H9 (cell line): ENCODE results near the gene AP3S1. TPM values are rescaled to one million over a fixed set of nuclear protein-coding genes. Genes with fewer than 3 reads are reported as not detected.

Source experiments
- DNase-seq: peaks from one replicate; pipeline ENCODE4 v3.0.0-alpha.2; 2017
- H2AFZ ChIP-seq: one replicate; pipeline ENCODE4 v1.6.1; 2013; ENCODE audit warnings: mild to moderate bottlenecking, low read length, control low read depth, moderate library complexity
- H2AK5ac ChIP-seq: 2 replicates; pipeline ENCODE4 v1.6.1; 2013; ENCODE audit warnings: low read length, control low read depth, mixed read lengths; ENCODE audit not compliant: insufficient read length
- H2BK120ac ChIP-seq: one replicate; pipeline ENCODE4 v1.6.1; 2013; ENCODE audit warnings: low read depth, mild to moderate bottlenecking, low read length, control low read depth, inconsistent platforms; ENCODE audit not compliant: poor library complexity, severe bottlenecking
- H2BK12ac ChIP-seq: 2 replicates; pipeline ENCODE4 v1.6.1; 2013; ENCODE audit warnings: low read length, control low read depth, mixed read lengths, low read depth; ENCODE audit not compliant: insufficient read length
- H2BK15ac ChIP-seq: 2 replicates; pipeline ENCODE4 v1.6.1; 2013; ENCODE audit warnings: low read depth, low read length, control low read depth
- H2BK20ac ChIP-seq: one replicate; pipeline ENCODE4 v1.6.1; 2013; ENCODE audit warnings: low read depth, mild to moderate bottlenecking, low read length, control low read depth, inconsistent platforms; ENCODE audit not compliant: poor library complexity, severe bottlenecking
- H2BK5ac ChIP-seq: 2 replicates; pipeline ENCODE4 v1.6.1; 2013; ENCODE audit warnings: low read length, control low read depth, mixed read lengths; ENCODE audit not compliant: insufficient read length
- H3K14ac ChIP-seq: 2 replicates; pipeline ENCODE4 v1.6.1; 2013; ENCODE audit warnings: low read length, control low read depth; ENCODE audit not compliant: insufficient read depth
- H3K18ac ChIP-seq: 2 replicates; pipeline ENCODE4 v1.6.1; 2013; ENCODE audit warnings: low read depth, mild to moderate bottlenecking, mixed read lengths, low read length, control low read depth; ENCODE audit not compliant: insufficient read length
- H3K23ac ChIP-seq: 2 replicates; pipeline ENCODE4 v1.6.1; 2013; ENCODE audit warnings: low read length, control low read depth, mixed read lengths, low read depth; ENCODE audit not compliant: insufficient read length
- H3K23me2 ChIP-seq: 2 replicates; pipeline ENCODE4 v1.6.1; 2013; ENCODE audit warnings: low read depth, mild to moderate bottlenecking, mixed read lengths, low read length, control low read depth; ENCODE audit not compliant: insufficient read length, poor library complexity, severe bottlenecking
- H3K27ac ChIP-seq: 2 replicates; pipeline ENCODE4 v1.5.1; 2013; ENCODE audit warnings: low read length, control low read depth, mixed read lengths, low read depth; ENCODE audit not compliant: insufficient read length
- H3K27me3 ChIP-seq: 2 replicates; pipeline ENCODE4 v1.6.1; 2013; ENCODE audit warnings: low read length, control low read depth, inconsistent platforms; ENCODE audit not compliant: insufficient read depth
- H3K4ac ChIP-seq: 2 replicates; pipeline ENCODE4 v1.6.1; 2013; ENCODE audit warnings: low read depth, mild to moderate bottlenecking, control low read depth, inconsistent platforms, low read length, moderate library complexity
- H3K4me1 ChIP-seq: 2 replicates; pipeline ENCODE4 v1.6.1; 2013; ENCODE audit warnings: low read length, control low read depth, inconsistent platforms; ENCODE audit not compliant: insufficient read depth
- H3K4me2 ChIP-seq: 2 replicates; pipeline ENCODE4 v1.6.1; 2013; ENCODE audit warnings: low read length, control low read depth, mixed read lengths; ENCODE audit not compliant: insufficient read length, insufficient read depth
- H3K56ac ChIP-seq: 2 replicates; pipeline ENCODE4 v1.6.1; 2013; ENCODE audit warnings: low read depth, mild to moderate bottlenecking, mixed read lengths, low read length, control low read depth; ENCODE audit not compliant: insufficient read length
- H3K79me1 ChIP-seq: 2 replicates; pipeline ENCODE4 v1.6.1; 2013; ENCODE audit warnings: low read depth, mild to moderate bottlenecking, moderate library complexity, low read length, control low read depth, inconsistent platforms; ENCODE audit not compliant: insufficient read depth, poor library complexity, severe bottlenecking
- H3K79me2 ChIP-seq: 2 replicates; pipeline ENCODE4 v1.6.1; 2013; ENCODE audit warnings: low read length, control low read depth, inconsistent platforms; ENCODE audit not compliant: insufficient read depth
- H3K9ac ChIP-seq: 2 replicates; pipeline ENCODE4 v1.6.1; 2013; ENCODE audit warnings: low read length, control low read depth, mixed read lengths; ENCODE audit not compliant: insufficient read length; ENCODE audit errors: extremely low read depth
- H3K9me3 ChIP-seq: one replicate; pipeline ENCODE4 v1.6.1; 2013; ENCODE audit warnings: low read depth, low read length, inconsistent platforms; ENCODE audit not compliant: control insufficient read depth
- H3T11ph ChIP-seq: one replicate; pipeline ENCODE4 v1.6.1; 2013; ENCODE audit warnings: mild to moderate bottlenecking, low read length, control low read depth, inconsistent platforms
- H4K20me1 ChIP-seq: one replicate; pipeline ENCODE4 v1.6.1; 2013; ENCODE audit not compliant: control insufficient read depth, insufficient read length, insufficient read depth
- H4K5ac ChIP-seq: 2 replicates; pipeline ENCODE4 v1.6.1; 2013; ENCODE audit warnings: low read depth, mild to moderate bottlenecking, mixed read lengths, low read length, control low read depth; ENCODE audit not compliant: insufficient read length
- H4K8ac ChIP-seq: replicated peaks from 2 replicates; pipeline ENCODE4 v1.6.1; 2013; ENCODE audit warnings: low read length, control low read depth, mixed read lengths, low read depth; ENCODE audit not compliant: insufficient read length
- H4K91ac ChIP-seq: 2 replicates; pipeline ENCODE4 v1.6.1; 2013; ENCODE audit warnings: low read depth, mild to moderate bottlenecking, moderate library complexity, mixed read lengths, low read length, control low read depth; ENCODE audit not compliant: insufficient read length
- H3K27ac Mint-ChIP-seq, 3 experiments: 2 replicates in 2 of 3; 3 replicates in 1 of 3; pipeline ENCODE4 v1.8.0; 2020 to 2021; ENCODE audit warnings: mixed read lengths in 3 of 3, mild to moderate bottlenecking in 1 of 3, moderate library complexity in 1 of 3
- H3K27me3 Mint-ChIP-seq: 2 replicates; pipeline ENCODE4 v1.8.0; 2021; ENCODE audit warnings: low read depth, mild to moderate bottlenecking, moderate library complexity, mixed read lengths
- H3K36me3 Mint-ChIP-seq, 3 experiments: 2 replicates in 2 of 3; 3 replicates in 1 of 3; pipeline ENCODE4 v1.8.0; 2020 to 2021; ENCODE audit warnings: low read depth in 3 of 3, mixed read lengths in 3 of 3; ENCODE audit not compliant: insufficient read depth in 1 of 3
- H3K4me1 Mint-ChIP-seq, 2 experiments: 2 replicates each; pipeline ENCODE4 v1.8.0; 2020; ENCODE audit warnings: mixed read lengths in 2 of 2
- H3K4me3 Mint-ChIP-seq, 2 experiments: 2 replicates in 1 of 2; 3 replicates in 1 of 2; pipeline ENCODE4 v1.8.0; 2020 to 2021; ENCODE audit warnings: mild to moderate bottlenecking in 2 of 2, mixed read lengths in 2 of 2, moderate library complexity in 1 of 2
- H3K9me3 Mint-ChIP-seq, 2 experiments: 2 replicates in 1 of 2; 3 replicates in 1 of 2; pipeline ENCODE4 v1.8.0; 2020; ENCODE audit warnings: mild to moderate bottlenecking in 2 of 2, mixed read lengths in 2 of 2, moderate library complexity in 1 of 2
- WGBS: extraction: QIAGEN DNeasy Blood & Tissue Kit; methylation state at CpG from one replicate; pipeline ENCODE4 v1.1.7; 2013; ENCODE audit warnings: missing lambda C conversion rate, low lambda C conversion rate, mixed read lengths; ENCODE audit not compliant: insufficient read length; ENCODE audit errors: extremely low coverage; 5-methylcytosine and 5-hydroxymethylcytosine counted together
- total RNA-seq: library from RNA; stranded (reverse); gene quantifications from 2 replicates; pipeline ENCODE4 v1.2.1, GENCODE V29; 2021
- TF ChIP-seq, protein P1 (sequence below): fragments of 200-600 bp; sonication (generic); conservative IDR thresholded peaks from 3 replicates; pipeline ENCODE4 v1.8.0; 2021; ENCODE audit warnings: antibody characterized with exemption, mild to moderate bottlenecking

Gene AP3S1
- total RNA-seq, 1 experiment from 2014 or later = 78.4 TPM

DNA sequence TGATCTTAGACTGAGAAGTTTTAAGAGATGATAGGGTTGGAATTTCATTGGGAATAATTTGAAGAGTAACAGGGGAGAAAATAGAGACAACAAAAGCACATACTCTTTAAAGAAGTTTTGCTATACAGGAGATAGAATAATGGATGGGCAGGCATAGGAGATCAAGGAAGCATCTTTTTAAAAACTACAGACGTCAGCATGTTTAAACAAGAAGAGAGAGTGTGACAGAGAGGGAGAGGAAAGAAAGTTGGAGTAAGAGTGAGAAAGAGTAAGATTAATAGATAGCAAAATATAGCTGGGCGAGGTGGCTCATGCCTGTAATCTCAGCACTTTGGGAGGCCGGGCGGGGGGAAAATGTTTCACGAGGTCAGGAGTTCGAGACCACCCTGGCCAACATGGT lies 115.2 kb downstream of the AP3S1 start:
- Mint-ChIP-seq H3K27me3 (peaks cover 4% of the 10 kb centered on the region; the same call in 1 of the 2 replicates), H3K4me3 (no peak overlapping the region), H3K27ac (no peak overlapping the region), H3K9me3 (no peaks in the 10 kb centered on the region), H3K4me1 (peaks cover 20 to 26% of the 10 kb centered on the region in 2 experiments), H3K36me3 (no peaks in the 10 kb centered on the region)
- no peak overlapping the region for H2BK12ac ChIP-seq
- DNase-seq = no peak
- H4K20me1 ChIP-seq = no peaks in the 10 kb centered on the region
- H3K56ac ChIP-seq = no peak overlapping the region
- no peak overlapping the region for H2AK5ac ChIP-seq
- H3K79me2 ChIP-seq = no peaks in the 10 kb centered on the region
- no peak overlapping the region for H3K9ac ChIP-seq
- no peak overlapping the region for H4K5ac ChIP-seq
- no peak overlapping the region for H3K18ac ChIP-seq
- no peaks in the 10 kb centered on the region for H3K4me1 ChIP-seq
- H3K23me2 ChIP-seq = peaks cover 5% of the 10 kb centered on the region
- no peak overlapping the region for H3K4ac ChIP-seq
- no peaks in the 10 kb centered on the region for H3K9me3 ChIP-seq
- H4K91ac ChIP-seq = no peak overlapping the region
- H3K27me3 ChIP-seq = peaks cover 14% of the 10 kb centered on the region; the same call in 1 of the 2 replicates
- no peak overlapping the region for H2BK15ac ChIP-seq
- no peak overlapping the region for H3K27ac ChIP-seq
- WGBS = no CpG with 5 or more reads among the region's 6 CpGs
- TF ChIP-seq, protein P1, sequence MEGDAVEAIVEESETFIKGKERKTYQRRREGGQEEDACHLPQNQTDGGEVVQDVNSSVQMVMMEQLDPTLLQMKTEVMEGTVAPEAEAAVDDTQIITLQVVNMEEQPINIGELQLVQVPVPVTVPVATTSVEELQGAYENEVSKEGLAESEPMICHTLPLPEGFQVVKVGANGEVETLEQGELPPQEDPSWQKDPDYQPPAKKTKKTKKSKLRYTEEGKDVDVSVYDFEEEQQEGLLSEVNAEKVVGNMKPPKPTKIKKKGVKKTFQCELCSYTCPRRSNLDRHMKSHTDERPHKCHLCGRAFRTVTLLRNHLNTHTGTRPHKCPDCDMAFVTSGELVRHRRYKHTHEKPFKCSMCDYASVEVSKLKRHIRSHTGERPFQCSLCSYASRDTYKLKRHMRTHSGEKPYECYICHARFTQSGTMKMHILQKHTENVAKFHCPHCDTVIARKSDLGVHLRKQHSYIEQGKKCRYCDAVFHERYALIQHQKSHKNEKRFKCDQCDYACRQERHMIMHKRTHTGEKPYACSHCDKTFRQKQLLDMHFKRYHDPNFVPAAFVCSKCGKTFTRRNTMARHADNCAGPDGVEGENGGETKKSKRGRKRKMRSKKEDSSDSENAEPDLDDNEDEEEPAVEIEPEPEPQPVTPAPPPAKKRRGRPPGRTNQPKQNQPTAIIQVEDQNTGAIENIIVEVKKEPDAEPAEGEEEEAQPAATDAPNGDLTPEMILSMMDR = no peak
- no peak overlapping the region for H2BK120ac ChIP-seq
- no peak overlapping the region for H2AFZ ChIP-seq
- H3K4me2 ChIP-seq = no peak overlapping the region
- no peak overlapping the region for H3K14ac ChIP-seq
- H4K8ac ChIP-seq = no peak overlapping the region
- H3K79me1 ChIP-seq = no peaks in the 10 kb centered on the region
- no peak overlapping the region for H3T11ph ChIP-seq
- H3K23ac ChIP-seq = no peak overlapping the region
- no peak overlapping the region for H2BK20ac ChIP-seq
- H2BK5ac ChIP-seq = no peak overlapping the region
